ENCODE measurements around the gene RNH1.

The RNH1 gene

GRCh38 chr11:544817-545166 lies 37.8 kb upstream of the RNH1 start:
- Histone ChIP-seq H3K36me3 (ENCODE audit: insufficient read depth, low read length) (no peaks in the 10 kb centered on the region), H3K27me3 (ENCODE audit: insufficient read depth, low read length, poor library complexity) (no peaks in the 10 kb centered on the region), H3K4me2 (ENCODE audit: insufficient read depth, low read length) (no peak overlapping the region), H3K9ac (ENCODE audit: low read depth, low read length) (no peak overlapping the region), H3K4me1 (ENCODE audit: insufficient read depth, low read length) (no peaks in the 10 kb centered on the region), H2AFZ (ENCODE audit: low read depth, low read length) (no peak overlapping the region), H4K20me1 (ENCODE audit: insufficient read depth, low read length) (no peaks in the 10 kb centered on the region), H3K9me3 (ENCODE audit: insufficient read depth, low read length, severe bottlenecking) (no peaks in the 10 kb centered on the region), H3K79me2 (ENCODE audit: insufficient read depth, low read length) (no peaks in the 10 kb centered on the region), H3K4me3 (ENCODE audit: low read depth in 1 of 2, low read length in 2 of 2) (no peak overlapping the region), H3K27ac (ENCODE audit: low read length) (no peak overlapping the region)
- DNase-seq (no peak), ATAC-seq (ENCODE audit: insufficient read depth, low read depth) (no peak)
- TF ChIP-seq CTCF (IDR thresholded peaks at IDR 0.05; ENCODE audit: borderline replicate concordance, extremely low read depth, low read length, poor library complexity, severe bottlenecking): no peak
- TF ChIP-seq EZH2 (IDR thresholded peaks at IDR 0.05; ENCODE audit: borderline replicate concordance, low read depth, low read length, severe bottlenecking): no peak

GRCh38 chr11:541433-541885 lies 34.4 kb upstream of the RNH1 start:
- H3K9ac ChIP-seq (ENCODE audit: low read depth, low read length): no peak overlapping the region
- H3K36me3 ChIP-seq (ENCODE audit: insufficient read depth, low read length): no peaks in the 10 kb centered on the region
- H2AFZ ChIP-seq (ENCODE audit: low read depth, low read length): no peak overlapping the region
- TF ChIP-seq EZH2 (IDR thresholded peaks at IDR 0.05; ENCODE audit: borderline replicate concordance, low read depth, low read length, severe bottlenecking) (no peak), CTCF (IDR thresholded peaks at IDR 0.05; ENCODE audit: borderline replicate concordance, extremely low read depth, low read length, poor library complexity, severe bottlenecking) (no peak)
- no peak for ATAC-seq (ENCODE audit: insufficient read depth, low read depth)
- H3K4me3 ChIP-seq (ENCODE audit: low read depth in 1 of 2, low read length in 2 of 2): no peak overlapping the region
- H3K4me2 ChIP-seq (ENCODE audit: insufficient read depth, low read length): no peak overlapping the region
- no peaks in the 10 kb centered on the region for H4K20me1 ChIP-seq (ENCODE audit: insufficient read depth, low read length)
- no peak for DNase-seq
- H3K79me2 ChIP-seq (ENCODE audit: insufficient read depth, low read length): no peaks in the 10 kb centered on the region
- H3K4me1 ChIP-seq (ENCODE audit: insufficient read depth, low read length): peaks cover 14% of the 10 kb centered on the region
- H3K27ac ChIP-seq (ENCODE audit: low read length): no peak overlapping the region
- no peaks in the 10 kb centered on the region for H3K9me3 ChIP-seq (ENCODE audit: insufficient read depth, low read length, severe bottlenecking)
- no peaks in the 10 kb centered on the region for H3K27me3 ChIP-seq (ENCODE audit: insufficient read depth, low read length, poor library complexity)

GRCh38 chr11:540583-541432 lies 33.8 kb upstream of the RNH1 start:
- no peak for ATAC-seq (ENCODE audit: insufficient read depth, low read depth)
- H3K9ac ChIP-seq (ENCODE audit: low read depth, low read length): no peak overlapping the region
- no peaks in the 10 kb centered on the region for H3K27me3 ChIP-seq (ENCODE audit: insufficient read depth, low read length, poor library complexity)

More at GRCh38 chr11:540583-541432, 33.8 kb upstream of the RNH1 start:
- Histone ChIP-seq H3K4me1 (ENCODE audit: insufficient read depth, low read length) (peaks cover 20% of the 10 kb centered on the region), H3K4me2 (ENCODE audit: insufficient read depth, low read length) (no peak overlapping the region), H3K9me3 (ENCODE audit: insufficient read depth, low read length, severe bottlenecking) (no peaks in the 10 kb centered on the region), H3K27ac (ENCODE audit: low read length) (no peak overlapping the region), H3K36me3 (ENCODE audit: insufficient read depth, low read length) (no peaks in the 10 kb centered on the region), H4K20me1 (ENCODE audit: insufficient read depth, low read length) (no peaks in the 10 kb centered on the region), H3K79me2 (ENCODE audit: insufficient read depth, low read length) (no peaks in the 10 kb centered on the region), H2AFZ (ENCODE audit: low read depth, low read length) (no peak overlapping the region), H3K4me3 (ENCODE audit: low read depth in 1 of 2, low read length in 2 of 2) (no peak overlapping the region)
- DNase-seq: no peak
- TF ChIP-seq CTCF (IDR thresholded peaks at IDR 0.05; ENCODE audit: borderline replicate concordance, extremely low read depth, low read length, poor library complexity, severe bottlenecking) (no peak), EZH2 (IDR thresholded peaks at IDR 0.05; ENCODE audit: borderline replicate concordance, low read depth, low read length, severe bottlenecking) (no peak)

Data from DND-41 (cell line).